ENCODE results near the gene NCK2.

DNA sequence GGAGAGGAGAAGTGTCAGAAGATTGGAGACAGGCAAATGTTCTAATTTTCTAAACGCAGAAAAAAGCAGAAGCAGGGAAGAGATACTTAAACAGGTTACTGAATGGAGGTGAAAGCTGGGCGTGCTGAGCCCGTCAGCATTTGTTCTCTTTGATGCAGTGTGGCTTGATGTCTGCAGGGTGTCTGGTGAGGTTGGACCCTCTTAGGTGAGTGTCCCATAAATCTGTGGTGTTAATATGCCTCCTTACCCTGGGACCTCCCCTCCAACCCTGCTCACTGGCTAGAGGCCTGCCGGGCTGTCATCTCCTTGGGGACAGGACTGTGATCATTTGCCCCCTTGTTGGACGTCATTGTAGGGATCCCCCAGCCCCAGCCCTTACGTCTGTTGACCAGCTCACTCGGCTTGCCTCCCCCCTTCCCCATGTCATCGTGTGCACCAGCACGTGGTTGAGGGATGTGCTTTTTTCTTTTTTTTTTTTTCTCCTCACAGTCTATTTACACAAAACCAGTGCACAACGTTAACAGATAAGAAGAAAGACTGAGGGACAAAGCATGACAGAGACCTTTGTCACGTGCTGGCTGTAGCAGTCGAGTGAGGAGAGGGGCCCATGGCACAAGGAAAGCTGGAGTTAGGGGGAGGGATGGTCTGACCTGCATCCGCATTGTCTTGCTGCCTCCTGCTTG is 56.4 kb downstream of the NCK2 start:
- TF ChIP-seq, protein P1, sequence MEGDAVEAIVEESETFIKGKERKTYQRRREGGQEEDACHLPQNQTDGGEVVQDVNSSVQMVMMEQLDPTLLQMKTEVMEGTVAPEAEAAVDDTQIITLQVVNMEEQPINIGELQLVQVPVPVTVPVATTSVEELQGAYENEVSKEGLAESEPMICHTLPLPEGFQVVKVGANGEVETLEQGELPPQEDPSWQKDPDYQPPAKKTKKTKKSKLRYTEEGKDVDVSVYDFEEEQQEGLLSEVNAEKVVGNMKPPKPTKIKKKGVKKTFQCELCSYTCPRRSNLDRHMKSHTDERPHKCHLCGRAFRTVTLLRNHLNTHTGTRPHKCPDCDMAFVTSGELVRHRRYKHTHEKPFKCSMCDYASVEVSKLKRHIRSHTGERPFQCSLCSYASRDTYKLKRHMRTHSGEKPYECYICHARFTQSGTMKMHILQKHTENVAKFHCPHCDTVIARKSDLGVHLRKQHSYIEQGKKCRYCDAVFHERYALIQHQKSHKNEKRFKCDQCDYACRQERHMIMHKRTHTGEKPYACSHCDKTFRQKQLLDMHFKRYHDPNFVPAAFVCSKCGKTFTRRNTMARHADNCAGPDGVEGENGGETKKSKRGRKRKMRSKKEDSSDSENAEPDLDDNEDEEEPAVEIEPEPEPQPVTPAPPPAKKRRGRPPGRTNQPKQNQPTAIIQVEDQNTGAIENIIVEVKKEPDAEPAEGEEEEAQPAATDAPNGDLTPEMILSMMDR (IDR thresholded peaks at IDR 0.05; ENCODE audit: low read length) = no peak
- no peak for TF ChIP-seq EZH2phosphoT487 (IDR thresholded peaks at IDR 0.05; ENCODE audit: low read length)

All from MM.1S (cell line).